Measurements from ENCODE around the gene SEMA3F.

- TF ChIP-seq CTCF (IDR thresholded peaks at IDR 0.05; ENCODE audit: insufficient read depth, low read length, poor library complexity, severe bottlenecking), result no peak
- TF ChIP-seq EZH2phosphoT487 (conservative IDR thresholded peaks at IDR 0.05; ENCODE audit: low read length), result no peak
Measured at GRCh38 chr3:50237754-50238548, 82.8 kb downstream of the SEMA3F start.

Data from SU-DHL-6 (cell line).